B cell (primary cell): ENCODE results near the gene RECK. TPM values are rescaled to one million over a fixed set of nuclear protein-coding genes. Genes with fewer than 3 reads are reported as not detected.

Experiments used
- ATAC-seq: fragments of 200-7000 bp; cut with Tn5 transposase; one replicate; pipeline ENCODE4 v1.10.0; 2021; ENCODE audit warnings: low read depth, mild to moderate bottlenecking, moderate number of reproducible peaks, moderate library complexity
- CTCF ChIA-PET: fragments of 350-600 bp; sonication (Branson Sonifier 250); formaldehyde crosslinking; loops from one replicate; lab custom pipeline; 2021; ENCODE audit warnings: antibody characterized with exemption, inconsistent platforms; lab: Charles Lee
- POLR2A ChIA-PET: fragments of 350-600 bp; sonication (Branson Sonifier 250); formaldehyde crosslinking; loops from one replicate; lab custom pipeline; 2021; ENCODE audit warnings: antibody characterized with exemption; lab: Charles Lee
- DNase-seq: peaks from one replicate; pipeline ENCODE4 v3.0.0; 2013
- H2AFZ ChIP-seq: 2 replicates; pipeline ENCODE4 v1.6.1; 2012; ENCODE audit warnings: mild to moderate bottlenecking, low read depth, low read length; ENCODE audit not compliant: insufficient read depth, poor library complexity, severe bottlenecking
- H3K27ac ChIP-seq, 2 donors: 1 replicate in 1 of 2; 2 replicates in 1 of 2; pipeline ENCODE4 v1.5.1; 2012 to 2013; ENCODE audit warnings: low read length in 2 of 2, mild to moderate bottlenecking in 2 of 2, moderate library complexity in 1 of 2
- H3K27me3 ChIP-seq, 4 experiments: fragments of 200-600 bp in 1 of 4; sonication (generic) in 1 of 4; replicated peaks in 1 of 4; 1 replicate in 2 of 4; 2 replicates in 2 of 4; pipeline versions ENCODE4 v1.6.1 to v1.7.0; 2013 to 2016; ENCODE audit warnings: low read length in 3 of 4, mild to moderate bottlenecking in 2 of 4, mixed read lengths in 1 of 4, moderate library complexity in 1 of 4; ENCODE audit not compliant: insufficient read depth in 4 of 4, control insufficient read depth in 3 of 4; ENCODE audit errors: control extremely low read depth in 1 of 4
- H3K36me3 ChIP-seq, 2 experiments: replicated peaks in 1 of 2; 1 replicate in 1 of 2; 2 replicates in 1 of 2; pipeline versions ENCODE4 v1.6.1 to v1.7.1; 2013; ENCODE audit warnings: low read length in 1 of 2; ENCODE audit not compliant: insufficient read depth in 2 of 2, control insufficient read depth in 1 of 2; ENCODE audit errors: control extremely low read depth in 1 of 2, extremely low read depth in 1 of 2
- H3K4me1 ChIP-seq, 2 donors: fragments of 200-600 bp in 1 of 2; sonication (generic) in 1 of 2; 1 replicate in 1 of 2; 2 replicates in 1 of 2; pipeline versions ENCODE4 v1.5.1 to v1.6.1; 2013 to 2017; ENCODE audit warnings: low read length in 2 of 2; ENCODE audit not compliant: control insufficient read depth in 2 of 2, insufficient read depth in 2 of 2
- H3K4me2 ChIP-seq: replicated peaks from 2 replicates; pipeline ENCODE3; 2012; ENCODE audit warnings: mild to moderate bottlenecking, low read depth, low read length; ENCODE audit not compliant: poor library complexity, severe bottlenecking
- H3K4me3 ChIP-seq, 5 experiments: fragments of 200-600 bp in 1 of 5; sonication (generic) in 1 of 5; 1 replicate in 3 of 5; 2 replicates in 2 of 5; pipeline versions ENCODE4 v1.5.1 to v1.7.0; 2011 to 2016; ENCODE audit warnings: low read length in 4 of 5, mild to moderate bottlenecking in 4 of 5, low read depth in 2 of 5, control low read depth in 1 of 5, moderate library complexity in 1 of 5; ENCODE audit not compliant: insufficient read depth in 1 of 5; ENCODE audit errors: control extremely low read depth in 1 of 5, extremely low read depth in 1 of 5
- H3K79me2 ChIP-seq: fragments of 200-600 bp; sonication (generic); one replicate; pipeline ENCODE4 v1.6.0; 2016; ENCODE audit warnings: low read length; ENCODE audit not compliant: control insufficient read depth, insufficient read depth
- H3K9ac ChIP-seq: fragments of 200-600 bp; sonication (generic); 2 replicates; pipeline ENCODE4 v1.6.1; 2017; ENCODE audit warnings: mild to moderate bottlenecking, low read length, moderate library complexity
- H3K9me3 ChIP-seq, 3 donors: one replicate each; pipeline versions ENCODE4 v1.6.1 to v1.7.1; 2013; ENCODE audit warnings: low read length in 2 of 3; ENCODE audit not compliant: control insufficient read depth in 2 of 3, insufficient read depth in 1 of 3; ENCODE audit errors: control extremely low read depth in 1 of 3
- H4K20me1 ChIP-seq: 2 replicates; pipeline ENCODE4 v1.6.0; 2012; ENCODE audit warnings: mild to moderate bottlenecking, low read length; ENCODE audit not compliant: insufficient read depth, control insufficient read depth, poor library complexity, severe bottlenecking
- H3K27ac Mint-ChIP-seq: one replicate; pipeline ENCODE4 v1.8.0; 2021; ENCODE audit warnings: mixed read lengths
- H3K27me3 Mint-ChIP-seq: one replicate; pipeline ENCODE4 v1.8.0; 2021; ENCODE audit warnings: mixed read lengths
- H3K4me1 Mint-ChIP-seq: one replicate; pipeline ENCODE4 v1.8.0; 2021; ENCODE audit warnings: mixed read lengths
- H3K4me3 Mint-ChIP-seq: one replicate; pipeline ENCODE4 v1.8.0; 2021; ENCODE audit warnings: mixed read lengths
- H3K9me3 Mint-ChIP-seq: one replicate; pipeline ENCODE4 v1.8.0; 2022; ENCODE audit warnings: mixed read lengths; ENCODE audit not compliant: insufficient read depth
- EZH2 ChIP-seq: IDR thresholded peaks from 2 replicates; pipeline ENCODE4 v1.6.1; 2012; ENCODE audit warnings: borderline replicate concordance, low read depth, mild to moderate bottlenecking, moderate library complexity, low read length; ENCODE audit not compliant: insufficient read depth, poor library complexity, severe bottlenecking
- WGBS: methylation state at CpG from one replicate; pipeline ENCODE4 v1.1.5; 2013; ENCODE audit warnings: missing lambda C conversion rate; ENCODE audit not compliant: insufficient coverage; 5-methylcytosine and 5-hydroxymethylcytosine counted together
- intact Hi-C: fragments of 100-400 bp; cut with micrococcal nuclease; formaldehyde crosslinking; loops from one replicate; pipeline ENCODE4 v1.10.0; 2022
- polyA plus RNA-seq: library from polyadenylated mRNA; depleted of rRNA; stranded (reverse); fragments of >200 nt; gene quantifications from 2 replicates; pipeline ENCODE4 v1.2.3, GENCODE V29; 2012
- total RNA-seq, 2 donors: library from RNA; stranded (reverse); fragments of 120-200 nt in 1 of 2; gene quantifications; 1 replicate in 1 of 2; 2 replicates in 1 of 2; pipeline versions ENCODE4 v1.2.3 to v1.2.4, GENCODE V29; 2013 to 2022
- TF ChIP-seq, protein P1 (sequence below): fragments of 200-600 bp; IDR thresholded peaks from one replicate; pipeline ENCODE4 v1.8.0; 2022; ENCODE audit warnings: antibody characterized with exemption, mild to moderate bottlenecking

Gene RECK
- total and polyA plus RNA-seq, 2 donors (not counting 1 experiment from before 2014, with no cell fraction given), result 5.6 to 7.7 TPM

- Histone ChIP-seq H3K9ac (no peak overlapping the region), H3K9me3 (peaks cover 0 to 9% (median 5%) of the 10 kb centered on the region in 3 donors), H3K4me2 (peak overlapping the region; percentile 15), H3K4me1 (peaks cover 51 to 82% of the 10 kb centered on the region in 2 donors), H3K79me2 (peaks cover 52% of the 10 kb centered on the region), H4K20me1 (no peaks in the 10 kb centered on the region), H3K4me3 (no peak overlapping the region), H2AFZ (no peak overlapping the region), H3K27ac (no peak overlapping the region), H3K36me3 (peaks cover 0 to 5% of the 10 kb centered on the region in 2 experiments), H3K27me3 (no peaks in the 10 kb centered on the region)
- 69% methylated on average over 10 of the region's 14 CpGs for WGBS
- ChIA-PET POLR2A (interaction anchor here (0.9 kb wide), 1 partner anchor 11 kb away, joined by 3 read pairs; the partner anchor contains the start of gene GLIPR2), CTCF (interaction anchor here (1.3 to 5.9 kb wide), 3 partner anchors 17 to 59 kb away, joined by 3 to 54 read pairs (median 16); partner anchors contain the start of gene CCIN)
- Mint-ChIP-seq H3K4me1 (peaks cover 76% of the 10 kb centered on the region), H3K27ac (no peak overlapping the region), H3K9me3 (no peaks in the 10 kb centered on the region), H3K27me3 (no peaks in the 10 kb centered on the region), H3K4me3 (no peak overlapping the region)
- no peak for ATAC-seq
- DNase-seq, result no peak
- intact Hi-C loops, result no loop called here
- no peak for TF ChIP-seq EZH2
- TF ChIP-seq, protein P1, sequence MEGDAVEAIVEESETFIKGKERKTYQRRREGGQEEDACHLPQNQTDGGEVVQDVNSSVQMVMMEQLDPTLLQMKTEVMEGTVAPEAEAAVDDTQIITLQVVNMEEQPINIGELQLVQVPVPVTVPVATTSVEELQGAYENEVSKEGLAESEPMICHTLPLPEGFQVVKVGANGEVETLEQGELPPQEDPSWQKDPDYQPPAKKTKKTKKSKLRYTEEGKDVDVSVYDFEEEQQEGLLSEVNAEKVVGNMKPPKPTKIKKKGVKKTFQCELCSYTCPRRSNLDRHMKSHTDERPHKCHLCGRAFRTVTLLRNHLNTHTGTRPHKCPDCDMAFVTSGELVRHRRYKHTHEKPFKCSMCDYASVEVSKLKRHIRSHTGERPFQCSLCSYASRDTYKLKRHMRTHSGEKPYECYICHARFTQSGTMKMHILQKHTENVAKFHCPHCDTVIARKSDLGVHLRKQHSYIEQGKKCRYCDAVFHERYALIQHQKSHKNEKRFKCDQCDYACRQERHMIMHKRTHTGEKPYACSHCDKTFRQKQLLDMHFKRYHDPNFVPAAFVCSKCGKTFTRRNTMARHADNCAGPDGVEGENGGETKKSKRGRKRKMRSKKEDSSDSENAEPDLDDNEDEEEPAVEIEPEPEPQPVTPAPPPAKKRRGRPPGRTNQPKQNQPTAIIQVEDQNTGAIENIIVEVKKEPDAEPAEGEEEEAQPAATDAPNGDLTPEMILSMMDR, result no peak
Observed at GRCh38 chr9:36148311-36149051, 111.8 kb downstream of the RECK start.

GRCh38 chr9:36149197-36149596 lies 112.5 kb downstream of the RECK start:
- Histone ChIP-seq H3K27me3 (no peaks in the 10 kb centered on the region), H3K4me2 (no peak overlapping the region), H2AFZ (no peak overlapping the region), H3K9ac (no peak overlapping the region), H3K4me3 (no peak overlapping the region), H3K36me3 (peaks cover 0 to 5% of the 10 kb centered on the region in 2 experiments), H3K79me2 (peaks cover 45% of the 10 kb centered on the region), H3K27ac (no peak overlapping the region), H4K20me1 (no peaks in the 10 kb centered on the region), H3K4me1 (peaks cover 49 to 82% of the 10 kb centered on the region in 2 donors), H3K9me3 (peaks cover 0 to 9% (median 5%) of the 10 kb centered on the region in 3 donors)
- Mint-ChIP-seq H3K27ac (no peak overlapping the region), H3K4me3 (no peak overlapping the region), H3K4me1 (peaks cover 75% of the 10 kb centered on the region), H3K9me3 (no peaks in the 10 kb centered on the region), H3K27me3 (no peaks in the 10 kb centered on the region)
- TF ChIP-seq, protein P1, result no peak
- TF ChIP-seq EZH2, result no peak
- intact Hi-C loops, result no loop called here
- WGBS, result 88% methylated on average over 4 of the region's 4 CpGs
- ChIA-PET POLR2A (no interaction called here), CTCF (interaction anchor here (1.3 to 5.9 kb wide), 3 partner anchors 17 to 60 kb away, joined by 3 to 54 read pairs (median 16); partner anchors contain the start of gene CCIN)
- DNase-seq (no peak), ATAC-seq (no peak)
